Measurements from ENCODE around the gene CCR4. TPM values are rescaled to one million over a fixed set of nuclear protein-coding genes. Genes with fewer than 3 reads are reported as not detected.
"Not testable (repeated sequence)": the region's sequence is repeated elsewhere in the genome, so short reads cannot be mapped to it uniquely, and the experiment has no call there.

CCR4 gene
- total RNA-seq, 1 donor from 2014 or later = 0.49 TPM

DNA sequence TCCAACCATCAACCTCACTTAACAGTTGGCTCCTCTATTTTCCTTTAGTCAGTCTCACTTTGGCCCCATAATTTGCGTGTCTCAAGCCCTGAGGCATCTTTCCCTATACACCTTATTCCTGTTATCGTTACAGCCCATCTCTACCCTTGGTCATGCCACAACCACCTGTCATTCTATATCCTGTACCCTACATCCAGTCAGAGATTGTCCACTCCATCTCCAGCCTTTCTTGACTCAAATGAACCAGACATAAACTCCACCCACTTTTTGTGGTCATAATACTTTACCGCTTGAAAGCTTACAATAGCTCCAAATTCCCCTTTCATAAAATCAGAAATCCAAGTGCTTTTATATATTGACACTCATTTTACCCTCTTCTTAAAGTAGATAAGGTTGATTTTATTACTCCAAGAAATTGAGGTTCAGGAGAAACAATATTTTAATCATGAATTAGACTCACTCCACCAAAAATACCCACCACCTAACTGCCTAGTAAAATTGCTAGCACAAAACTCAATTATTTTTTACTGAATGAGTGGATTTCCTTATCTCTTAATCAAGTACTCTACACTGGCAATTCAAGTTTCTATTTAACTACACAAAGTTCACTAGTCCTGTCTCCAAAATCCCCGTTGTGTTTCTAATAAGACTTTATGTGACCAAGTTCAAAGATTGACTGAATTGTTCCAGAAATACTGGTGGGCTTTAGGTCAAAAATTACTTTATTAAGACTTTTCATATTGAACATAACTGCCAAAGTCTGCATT is 9.1 kb downstream of the CCR4 start:
- no peaks in the 10 kb centered on the region for H3K36me3 ChIP-seq
- intact Hi-C loops (cut with DNase I) = no loop called here
- H3K27ac ChIP-seq = no peak overlapping the region
- no peak overlapping the region for H3K4me3 ChIP-seq
- H3K9me3 ChIP-seq = no peaks in the 10 kb centered on the region
- H3K4me1 ChIP-seq = no peaks in the 10 kb centered on the region
- H3K27me3 ChIP-seq = no peaks in the 10 kb centered on the region
- DNase-seq (ENCODE audit: extremely low spot score in 2 of 2) = peak in 1 of 2 donors; percentile 29
- TF ChIP-seq, protein P1, sequence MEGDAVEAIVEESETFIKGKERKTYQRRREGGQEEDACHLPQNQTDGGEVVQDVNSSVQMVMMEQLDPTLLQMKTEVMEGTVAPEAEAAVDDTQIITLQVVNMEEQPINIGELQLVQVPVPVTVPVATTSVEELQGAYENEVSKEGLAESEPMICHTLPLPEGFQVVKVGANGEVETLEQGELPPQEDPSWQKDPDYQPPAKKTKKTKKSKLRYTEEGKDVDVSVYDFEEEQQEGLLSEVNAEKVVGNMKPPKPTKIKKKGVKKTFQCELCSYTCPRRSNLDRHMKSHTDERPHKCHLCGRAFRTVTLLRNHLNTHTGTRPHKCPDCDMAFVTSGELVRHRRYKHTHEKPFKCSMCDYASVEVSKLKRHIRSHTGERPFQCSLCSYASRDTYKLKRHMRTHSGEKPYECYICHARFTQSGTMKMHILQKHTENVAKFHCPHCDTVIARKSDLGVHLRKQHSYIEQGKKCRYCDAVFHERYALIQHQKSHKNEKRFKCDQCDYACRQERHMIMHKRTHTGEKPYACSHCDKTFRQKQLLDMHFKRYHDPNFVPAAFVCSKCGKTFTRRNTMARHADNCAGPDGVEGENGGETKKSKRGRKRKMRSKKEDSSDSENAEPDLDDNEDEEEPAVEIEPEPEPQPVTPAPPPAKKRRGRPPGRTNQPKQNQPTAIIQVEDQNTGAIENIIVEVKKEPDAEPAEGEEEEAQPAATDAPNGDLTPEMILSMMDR (IDR thresholded peaks at IDR 0.05) = no peak
- TF ChIP-seq POLR2A (IDR thresholded peaks at IDR 0.05) = no peak

DNA sequence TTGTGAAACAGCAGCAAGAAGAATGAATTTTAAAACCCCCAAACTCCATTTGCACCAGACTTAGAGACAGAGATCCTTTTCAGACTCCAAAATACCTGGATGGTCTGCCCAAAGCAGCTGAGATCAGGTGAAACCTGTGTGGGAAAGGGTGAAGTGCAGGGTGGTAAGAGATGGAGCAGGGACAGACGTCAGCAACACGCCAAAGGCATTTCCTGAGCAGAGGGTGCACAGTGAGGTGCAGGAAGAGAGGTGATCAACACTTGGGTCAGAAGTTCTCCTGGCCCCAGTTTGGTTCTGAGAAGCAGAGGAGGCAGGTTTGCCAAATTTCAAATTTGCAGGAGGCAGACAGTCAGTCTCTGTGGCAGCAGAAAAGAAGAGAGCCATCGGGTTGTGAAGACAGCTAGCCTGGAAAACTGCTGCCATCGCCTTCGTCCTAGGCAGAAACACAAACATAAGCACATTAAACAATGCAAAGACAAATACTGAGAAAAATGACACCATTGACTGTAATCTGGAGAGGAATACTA is 9.8 kb downstream of the CCR4 start:
- Histone ChIP-seq H3K9me3 (no peaks in the 10 kb centered on the region), H3K27me3 (no peaks in the 10 kb centered on the region), H3K36me3 (no peaks in the 10 kb centered on the region), H3K4me1 (no peaks in the 10 kb centered on the region), H3K4me3 (no peak overlapping the region), H3K27ac (no peak overlapping the region)
- TF ChIP-seq POLR2AphosphoS5 (IDR thresholded peaks at IDR 0.05; ENCODE audit: insufficient read depth in 1 of 2, low read depth in 1 of 2) (no peak), POLR2A (IDR thresholded peaks at IDR 0.05) (no peak)
- TF ChIP-seq, protein P1 (IDR thresholded peaks at IDR 0.05) = no peak
- peak in 1 of 2 donors; percentile 44 for DNase-seq (ENCODE audit: extremely low spot score in 2 of 2)
- intact Hi-C loops (cut with DNase I) = no loop called here

DNA sequence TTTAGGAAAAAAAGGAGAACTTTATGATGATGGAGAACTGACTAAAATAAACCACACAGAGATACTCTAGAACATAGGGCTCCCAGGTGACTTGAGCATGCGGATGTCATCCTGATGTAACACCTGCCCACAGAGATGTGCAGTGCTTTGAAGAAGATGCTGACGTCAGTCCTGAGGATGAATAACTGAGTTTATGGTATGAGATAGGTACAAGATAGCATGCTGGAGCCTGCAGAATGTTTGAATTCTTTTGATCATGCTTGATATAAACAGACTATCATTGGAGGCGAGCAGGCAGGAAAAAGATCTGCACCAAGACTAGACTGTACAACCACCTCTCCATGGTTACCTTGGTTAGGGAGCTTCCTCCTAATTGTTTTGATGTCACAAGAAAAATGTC is 12.4 kb downstream of the CCR4 start:
- Histone ChIP-seq H3K27ac (no peak overlapping the region), H3K4me3 (no peak overlapping the region), H3K4me1 (no peaks in the 10 kb centered on the region), H3K27me3 (no peaks in the 10 kb centered on the region), H3K9me3 (no peaks in the 10 kb centered on the region), H3K36me3 (no peaks in the 10 kb centered on the region)
- DNase-seq (ENCODE audit: extremely low spot score in 2 of 2) = no peak
- TF ChIP-seq, protein P1 (IDR thresholded peaks at IDR 0.05) = no peak
- TF ChIP-seq POLR2AphosphoS5 (IDR thresholded peaks at IDR 0.05; ENCODE audit: insufficient read depth in 1 of 2, low read depth in 1 of 2) = no peak
- no peak for TF ChIP-seq POLR2A (IDR thresholded peaks at IDR 0.05)
- intact Hi-C loops (cut with DNase I) = no loop called here

DNA sequence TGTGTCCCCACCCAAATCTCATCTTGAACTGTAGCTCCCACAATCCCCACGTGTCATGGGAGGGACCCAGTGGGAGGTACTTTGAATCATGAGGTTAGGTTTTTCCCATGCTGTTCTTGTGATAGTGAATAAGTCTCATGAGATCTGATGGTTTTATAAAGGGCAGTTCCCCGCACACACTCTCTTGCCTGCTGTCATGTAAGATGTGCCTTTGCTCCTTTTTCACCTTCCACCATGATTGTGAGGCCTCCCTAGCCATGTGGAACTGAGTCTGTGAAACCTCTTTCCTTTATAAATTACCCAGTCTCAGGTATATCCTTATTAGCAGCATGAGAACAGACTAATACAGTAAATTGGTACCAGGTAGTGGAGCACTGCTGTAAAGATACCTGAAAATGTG is 13.3 kb downstream of the CCR4 start:
- H3K4me1 ChIP-seq; DNase-seq (ENCODE audit: extremely low spot score in 2 of 2); H3K27me3 ChIP-seq; H3K9me3 ChIP-seq; H3K36me3 ChIP-seq; H3K27ac ChIP-seq; intact Hi-C loops (cut with DNase I); H3K4me3 ChIP-seq: not testable (repeated sequence)

DNA sequence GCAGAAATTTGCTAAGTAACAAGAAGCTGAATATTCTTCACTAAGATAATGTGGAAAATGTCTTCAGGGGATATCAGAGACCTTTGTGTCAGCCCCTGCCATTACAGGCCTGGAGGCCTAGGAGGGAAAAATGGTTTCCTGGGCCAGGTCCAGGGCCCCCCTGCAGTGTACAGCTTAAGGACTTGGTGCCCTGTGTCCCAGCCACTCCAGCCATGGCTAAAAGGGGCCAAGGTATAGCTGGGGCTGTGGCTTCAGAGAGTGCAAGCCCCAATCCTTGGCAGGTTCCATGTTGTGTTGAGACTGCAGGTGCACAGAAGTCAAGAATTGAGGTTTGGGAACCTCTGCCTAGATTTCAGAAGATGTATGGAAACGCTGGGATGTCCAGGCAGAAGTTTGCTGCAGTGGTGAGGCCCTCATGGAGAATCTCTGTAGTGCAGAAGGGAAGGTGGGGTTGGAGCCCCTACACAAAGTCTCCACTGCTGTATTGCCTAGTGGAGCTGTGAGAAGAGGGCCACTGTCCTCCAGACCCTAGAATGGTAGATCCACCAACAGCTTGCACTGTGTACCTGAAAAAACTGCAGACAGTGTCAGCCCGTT is 14.3 kb downstream of the CCR4 start:
- intact Hi-C loops (cut with DNase I); H3K4me1 ChIP-seq; H3K36me3 ChIP-seq; DNase-seq (ENCODE audit: extremely low spot score in 2 of 2); H3K27ac ChIP-seq; H3K9me3 ChIP-seq; H3K4me3 ChIP-seq; H3K27me3 ChIP-seq: not testable (repeated sequence)

DNA sequence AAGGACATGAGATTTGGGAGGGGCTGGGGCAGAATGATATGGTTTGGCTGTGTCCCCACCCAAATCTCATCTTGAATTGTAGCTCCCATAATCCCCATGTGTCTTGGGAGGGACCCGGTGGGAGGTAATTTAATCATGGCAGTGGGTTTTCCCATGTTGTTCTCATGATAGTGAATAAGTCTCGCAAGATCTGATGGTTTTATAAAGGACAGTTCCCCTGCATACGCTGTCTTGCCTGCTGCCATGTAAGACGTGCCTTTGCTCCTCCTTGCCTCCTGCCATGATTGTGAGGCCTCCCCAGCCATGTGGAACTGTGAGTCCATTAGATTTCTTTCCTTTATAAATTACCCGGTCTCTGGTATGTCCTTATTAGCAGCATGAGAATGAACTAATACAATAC is 15.2 kb downstream of the CCR4 start:
- H3K4me3 ChIP-seq; intact Hi-C loops (cut with DNase I); H3K9me3 ChIP-seq; H3K4me1 ChIP-seq; H3K36me3 ChIP-seq; H3K27ac ChIP-seq; H3K27me3 ChIP-seq; DNase-seq (ENCODE audit: extremely low spot score in 2 of 2): not testable (repeated sequence)
